ENCODE data around the gene POLD4.

DNA sequence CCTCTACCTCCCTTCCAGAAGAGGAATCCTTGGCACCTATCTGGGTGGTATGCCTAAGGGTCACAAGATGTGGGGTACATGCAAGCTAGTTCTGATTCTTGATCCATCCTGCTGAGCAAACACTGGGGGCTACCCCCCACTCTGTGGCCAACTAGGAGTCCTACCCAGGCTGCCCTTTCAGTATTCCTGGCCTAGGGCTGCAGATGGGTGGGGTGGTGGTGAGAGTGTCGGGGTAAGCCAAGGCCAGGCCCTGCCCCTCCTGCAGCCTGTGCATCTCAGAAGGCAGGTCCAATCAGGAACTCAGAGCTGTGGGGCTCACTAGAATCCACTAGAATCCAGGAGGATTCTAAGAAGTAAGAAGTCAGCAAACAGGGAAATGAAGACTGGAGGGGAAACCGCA, 39.1 kb downstream of the POLD4 start:
- TF ChIP-seq CTCF (IDR thresholded peaks at IDR 0.05; ENCODE audit: extremely low read depth in 1 of 2, insufficient read depth in 1 of 2, low read depth in 1 of 2, low read length in 2 of 2) (no peak), JUN (IDR thresholded peaks at IDR 0.05; ENCODE audit: borderline replicate concordance, insufficient read depth, insufficient read length, low read depth) (no peak), POLR2A (IDR thresholded peaks at IDR 0.05; ENCODE audit: low read depth, low read length) (no peak), POLR2AphosphoS5 (IDR thresholded peaks at IDR 0.05; ENCODE audit: insufficient read depth, low read depth, low read length) (no peak), EZH2 (IDR thresholded peaks at IDR 0.05; ENCODE audit: borderline replicate concordance, low read depth, low read length, severe bottlenecking) (no peak), GATA2 (IDR thresholded peaks at IDR 0.05; ENCODE audit: insufficient read depth, insufficient read length, low read depth, low read length) (no peak), FOS (IDR thresholded peaks at IDR 0.05; ENCODE audit: borderline replicate concordance, insufficient read depth, low read length) (no peak)
